ENCODE measurements around the gene MRPS23.
"Not testable (repeated sequence)": the region's sequence is repeated elsewhere in the genome, so short reads cannot be mapped to it uniquely, and the experiment has no call there.

MRPS23 gene

DNA sequence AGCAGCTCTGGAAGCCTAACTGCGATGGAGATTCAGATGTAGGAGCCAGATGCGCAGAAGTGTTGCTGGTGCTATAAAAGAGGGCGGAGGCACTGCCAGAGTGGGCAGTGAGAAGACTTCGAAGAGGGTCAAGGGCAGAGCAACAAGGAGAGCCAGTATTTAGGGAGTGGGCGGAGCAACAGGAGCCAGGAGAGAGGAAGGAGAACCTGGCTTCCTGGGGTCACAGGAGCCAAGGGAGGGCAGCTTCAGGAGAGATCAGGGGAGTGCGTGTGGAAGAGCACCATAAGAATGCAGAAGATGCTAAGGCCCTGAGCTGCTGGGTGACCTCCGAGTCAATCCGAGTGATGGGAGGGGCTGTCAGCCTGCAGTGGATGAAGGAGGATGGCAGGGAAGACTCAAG, 14.4 kb upstream of the MRPS23 start:
- DNase-seq (ENCODE audit: low read depth, low spot score) = no peak

GRCh38 chr17:57862694-57863667, 13.1 kb upstream of the MRPS23 start:
- no peak for DNase-seq (ENCODE audit: low read depth, low spot score)

- peak; percentile 66 for DNase-seq (ENCODE audit: low read depth, low spot score)
Measured at GRCh38 chr17:57861790-57862693, 12.2 kb upstream of the MRPS23 start.

GRCh38 chr17:57861000-57861789, 11.4 kb upstream of the MRPS23 start:
- peak; percentile 83 for DNase-seq (ENCODE audit: low read depth, low spot score)

- no peak for DNase-seq (ENCODE audit: low read depth, low spot score)
Measured at GRCh38 chr17:57860414-57860999, 10.7 kb upstream of the MRPS23 start.

DNA sequence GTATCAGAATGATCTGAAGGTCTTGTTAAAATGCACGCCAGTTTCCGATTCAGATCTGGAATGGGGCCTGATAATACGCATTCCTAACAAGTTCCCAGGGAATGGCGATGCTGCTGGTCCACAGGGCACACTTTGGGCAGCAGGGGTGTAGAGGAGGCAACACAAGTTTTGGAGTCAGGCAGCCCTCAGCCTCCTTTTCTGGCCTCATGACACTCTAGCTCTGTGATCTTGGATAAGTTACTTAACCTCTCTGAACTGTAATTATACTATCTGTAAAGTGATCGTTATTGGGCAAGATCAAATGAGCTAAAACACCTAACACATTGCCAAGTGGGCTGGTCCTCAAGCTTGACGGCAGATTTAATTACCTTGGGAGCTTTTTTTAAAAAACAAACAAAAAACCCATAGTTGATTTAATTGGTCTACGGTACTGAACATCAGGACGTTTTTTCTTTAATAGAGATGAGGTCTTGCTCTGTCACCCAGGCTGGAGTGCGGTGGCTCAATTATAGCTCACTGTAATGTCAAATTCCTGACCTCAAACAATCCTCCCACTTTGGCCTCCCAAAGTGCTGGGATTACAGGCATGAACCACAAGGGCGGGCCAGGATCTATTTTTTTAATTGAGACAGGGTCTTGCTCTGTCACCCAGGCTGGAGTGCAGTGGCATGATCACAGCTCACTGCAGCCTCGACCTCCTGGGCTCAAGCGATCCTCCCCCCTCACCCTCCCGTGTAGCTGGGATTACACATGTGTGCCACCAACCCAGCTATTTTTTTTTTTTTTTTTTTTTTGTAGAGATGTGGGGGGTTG, 10.0 kb upstream of the MRPS23 start:
- DNase-seq (ENCODE audit: low read depth, low spot score) = no peak

DNA sequence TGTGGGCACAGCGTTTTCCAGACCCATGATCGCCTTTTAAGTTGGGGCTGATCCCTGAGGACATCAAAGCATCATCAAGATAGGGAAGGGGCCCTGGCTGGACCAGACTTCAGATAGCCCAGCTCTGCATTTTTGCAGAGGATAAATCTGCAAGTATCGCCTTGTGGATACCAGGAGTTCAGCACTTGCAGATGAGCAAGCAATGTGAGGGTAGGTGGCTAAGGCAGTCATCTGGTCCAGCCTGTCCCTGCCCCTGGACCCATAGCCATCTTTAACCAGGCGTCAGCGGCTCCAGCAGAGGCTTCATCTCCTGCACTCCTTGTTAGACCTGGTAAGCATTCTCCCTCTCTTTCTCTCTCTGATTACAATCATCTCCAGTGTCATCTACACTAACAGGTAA, 9.0 kb upstream of the MRPS23 start:
- DNase-seq (ENCODE audit: low read depth, low spot score) = no peak

- no peak for DNase-seq (ENCODE audit: low read depth, low spot score)
Measured at GRCh38 chr17:57856792-57857620, 7.2 kb upstream of the MRPS23 start.

- no peak for DNase-seq (ENCODE audit: low read depth, low spot score)
Measured at GRCh38 chr17:57855391-57856035, 5.7 kb upstream of the MRPS23 start.

- no peak for DNase-seq (ENCODE audit: low read depth, low spot score)
Measured at GRCh38 chr17:57853695-57854094, 3.9 kb upstream of the MRPS23 start.

- DNase-seq (ENCODE audit: low read depth, low spot score) = no peak
Measured at GRCh38 chr17:57852955-57853328, 3.1 kb upstream of the MRPS23 start.

DNA sequence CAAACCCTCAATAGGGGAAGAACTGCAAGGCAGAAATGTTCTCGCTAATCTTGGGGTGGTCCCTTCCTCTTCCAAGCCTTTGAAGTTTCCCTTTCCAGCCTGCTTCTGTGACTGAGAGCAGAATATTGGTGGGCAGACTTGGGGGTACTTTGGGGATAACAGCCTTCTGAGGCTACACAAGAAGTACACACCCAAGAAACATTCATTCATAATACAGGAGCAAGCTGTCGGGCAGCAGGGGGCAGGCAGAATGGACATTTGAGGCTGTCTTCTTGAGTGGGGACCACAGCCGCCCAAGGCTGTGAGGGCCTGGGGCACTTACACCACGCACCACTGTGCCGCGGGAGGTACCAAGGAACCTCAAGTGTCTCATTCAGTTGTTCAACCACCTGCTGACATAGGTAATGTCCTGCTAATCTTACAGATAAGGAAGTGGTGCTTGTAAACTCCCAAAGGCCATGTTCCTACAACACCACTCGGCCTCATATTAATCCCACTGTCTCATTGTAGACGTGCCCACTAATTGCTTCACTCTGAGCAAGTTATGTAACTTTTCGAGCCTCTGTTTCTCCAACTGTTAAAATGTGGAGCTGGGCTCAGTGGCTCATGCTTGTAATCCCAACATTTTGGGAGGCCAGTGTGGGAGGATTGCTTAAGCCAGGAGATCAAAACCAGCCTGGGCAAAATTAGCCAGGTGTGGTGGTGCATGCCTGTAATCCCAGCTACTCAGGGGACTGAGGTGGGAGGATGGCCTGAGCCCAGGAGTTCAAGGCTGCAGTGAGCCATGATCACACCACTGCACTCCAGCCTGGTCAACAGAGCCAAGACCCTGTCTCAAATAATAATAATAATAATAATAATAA, 2.5 kb upstream of the MRPS23 start:
- no peak for DNase-seq (ENCODE audit: low read depth, low spot score)

DNA sequence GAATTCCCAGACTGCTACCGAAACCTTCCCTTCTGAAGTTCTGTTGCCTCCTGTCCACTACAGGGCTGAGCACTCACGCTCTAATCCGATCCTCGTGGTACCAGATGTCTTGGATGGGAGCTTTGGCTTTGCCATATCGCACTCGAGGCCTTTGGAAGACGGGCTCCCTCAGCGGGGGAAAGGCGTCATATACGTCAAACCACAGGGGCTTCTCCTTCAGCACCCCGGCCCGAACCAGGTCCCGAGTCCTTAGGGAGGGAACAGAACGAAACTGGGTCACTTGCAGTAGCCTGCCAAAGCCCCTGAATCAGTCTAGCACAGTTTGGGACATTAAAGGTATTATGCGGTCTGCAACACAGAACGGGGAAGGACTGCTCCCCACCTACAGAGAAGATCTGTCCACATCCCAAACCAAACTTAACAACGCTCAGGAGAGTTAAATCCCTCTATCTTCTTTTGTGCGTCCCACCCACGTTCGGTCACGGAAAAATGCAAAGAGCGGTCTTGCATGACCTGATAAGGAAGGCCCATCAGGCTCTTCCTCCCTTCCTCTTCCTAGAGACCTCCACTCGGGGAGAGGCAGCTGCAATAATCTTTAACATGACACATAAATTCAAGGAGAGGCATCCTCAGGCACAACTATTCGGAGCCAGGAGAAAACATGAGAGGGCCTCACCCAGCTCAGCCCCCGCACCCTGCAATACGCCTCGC, 526 bp downstream of the MRPS23 start:
- DNase-seq (ENCODE audit: low read depth, low spot score) = no peak

- DNase-seq (ENCODE audit: low read depth, low spot score) = not testable (repeated sequence)
Measured at GRCh38 chr17:57846056-57846945, 3.5 kb downstream of the MRPS23 start.

- no peak for DNase-seq (ENCODE audit: low read depth, low spot score)
Measured at GRCh38 chr17:57842280-57842679, 7.6 kb downstream of the MRPS23 start.

GRCh38 chr17:57839571-57839923, 10.3 kb downstream of the MRPS23 start:
- DNase-seq (ENCODE audit: low read depth, low spot score) = no peak
